GM18511 (cell line): Measurements from ENCODE around the gene CLSTN3.

Source experiments
- ATAC-seq: cut with Tn5 transposase; IDR thresholded peaks from one replicate; pipeline ENCODE4 v1.9.1; 2021; ENCODE audit warnings: mild to moderate bottlenecking, moderate library complexity; ENCODE audit not compliant: unreplicated experiment

Gene CLSTN3

GRCh38 chr12:7146906-7147305 is 16.7 kb downstream of the CLSTN3 start:
- ATAC-seq, result no peak

- no peak for ATAC-seq
Observed at GRCh38 chr12:7150356-7150755, 20.2 kb downstream of the CLSTN3 start.

GRCh38 chr12:7150841-7151240 is 20.7 kb downstream of the CLSTN3 start:
- no peak for ATAC-seq

GRCh38 chr12:7151532-7151931 is 21.4 kb downstream of the CLSTN3 start:
- ATAC-seq, result no peak

- no peak for ATAC-seq
Observed at GRCh38 chr12:7152818-7153217, 22.6 kb downstream of the CLSTN3 start.

GRCh38 chr12:7154042-7154441 is 23.9 kb downstream of the CLSTN3 start:
- ATAC-seq, result no peak

- ATAC-seq, result no peak
Observed at GRCh38 chr12:7154901-7155470, 24.8 kb downstream of the CLSTN3 start.

- no peak for ATAC-seq
Observed at GRCh38 chr12:7155471-7156034, 25.4 kb downstream of the CLSTN3 start.

- no peak for ATAC-seq
Observed at GRCh38 chr12:7156259-7157197, 26.4 kb downstream of the CLSTN3 start.

- no peak for ATAC-seq
Observed at GRCh38 chr12:7157391-7157790, 27.2 kb downstream of the CLSTN3 start.

- no peak for ATAC-seq
Observed at GRCh38 chr12:7158781-7159609, 28.8 kb downstream of the CLSTN3 start.

GRCh38 chr12:7160183-7160582 is 30.0 kb downstream of the CLSTN3 start:
- no peak for ATAC-seq

- no peak for ATAC-seq
Observed at GRCh38 chr12:7161327-7161726, 31.2 kb downstream of the CLSTN3 start.

GRCh38 chr12:7161811-7162210 is 31.6 kb downstream of the CLSTN3 start:
- no peak for ATAC-seq

GRCh38 chr12:7162691-7163114 is 32.5 kb downstream of the CLSTN3 start:
- no peak for ATAC-seq

GRCh38 chr12:7169951-7170350 is 39.8 kb downstream of the CLSTN3 start:
- no peak for ATAC-seq

GRCh38 chr12:7171854-7172253 is 41.7 kb downstream of the CLSTN3 start:
- ATAC-seq, result no peak

GRCh38 chr12:7175493-7175892 is 45.3 kb downstream of the CLSTN3 start:
- no peak for ATAC-seq

GRCh38 chr12:7176595-7176994 is 46.4 kb downstream of the CLSTN3 start:
- no peak for ATAC-seq

- ATAC-seq, result no peak
Observed at GRCh38 chr12:7178481-7178880, 48.3 kb downstream of the CLSTN3 start.

- ATAC-seq, result no peak
Observed at GRCh38 chr12:7180685-7181084, 50.5 kb downstream of the CLSTN3 start.
